GM19438 (cell line): ENCODE results near the gene TRAP1.
"Not testable (repeated sequence)": the region's sequence is repeated elsewhere in the genome, so short reads cannot be mapped to it uniquely, and the experiment has no call there.

Source experiments
- ATAC-seq: cut with Tn5 transposase; IDR thresholded peaks from one replicate; pipeline ENCODE4 v1.9.1; 2021; ENCODE audit warnings: low read depth; ENCODE audit not compliant: unreplicated experiment

Gene TRAP1

DNA sequence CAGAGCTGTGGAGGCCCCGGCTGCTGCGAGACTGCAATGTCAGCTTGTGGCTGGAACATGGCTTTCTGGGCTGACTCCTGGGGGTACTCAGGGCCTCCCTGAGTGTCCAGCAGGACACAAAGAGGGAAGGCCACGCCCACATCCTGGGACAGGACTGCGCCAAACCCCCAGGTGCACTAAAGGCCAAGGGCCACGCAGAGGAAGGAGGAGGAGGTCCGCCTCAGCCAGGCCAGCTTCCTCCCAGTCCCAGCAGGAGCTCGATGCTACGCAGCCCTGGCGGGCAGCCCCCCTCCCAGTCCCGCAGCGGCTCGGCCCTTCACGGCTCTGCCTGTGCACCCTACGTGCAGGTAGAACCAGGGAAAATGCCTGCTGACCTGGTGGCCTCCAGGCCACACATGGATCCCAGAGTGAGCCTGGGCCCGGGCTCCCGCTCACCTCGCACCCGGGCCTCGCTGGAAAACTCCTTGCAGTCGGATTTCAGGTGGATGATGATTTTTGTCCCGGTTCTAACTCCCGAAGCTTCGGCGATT, 41.7 kb downstream of the TRAP1 start:
- no peak for ATAC-seq

DNA sequence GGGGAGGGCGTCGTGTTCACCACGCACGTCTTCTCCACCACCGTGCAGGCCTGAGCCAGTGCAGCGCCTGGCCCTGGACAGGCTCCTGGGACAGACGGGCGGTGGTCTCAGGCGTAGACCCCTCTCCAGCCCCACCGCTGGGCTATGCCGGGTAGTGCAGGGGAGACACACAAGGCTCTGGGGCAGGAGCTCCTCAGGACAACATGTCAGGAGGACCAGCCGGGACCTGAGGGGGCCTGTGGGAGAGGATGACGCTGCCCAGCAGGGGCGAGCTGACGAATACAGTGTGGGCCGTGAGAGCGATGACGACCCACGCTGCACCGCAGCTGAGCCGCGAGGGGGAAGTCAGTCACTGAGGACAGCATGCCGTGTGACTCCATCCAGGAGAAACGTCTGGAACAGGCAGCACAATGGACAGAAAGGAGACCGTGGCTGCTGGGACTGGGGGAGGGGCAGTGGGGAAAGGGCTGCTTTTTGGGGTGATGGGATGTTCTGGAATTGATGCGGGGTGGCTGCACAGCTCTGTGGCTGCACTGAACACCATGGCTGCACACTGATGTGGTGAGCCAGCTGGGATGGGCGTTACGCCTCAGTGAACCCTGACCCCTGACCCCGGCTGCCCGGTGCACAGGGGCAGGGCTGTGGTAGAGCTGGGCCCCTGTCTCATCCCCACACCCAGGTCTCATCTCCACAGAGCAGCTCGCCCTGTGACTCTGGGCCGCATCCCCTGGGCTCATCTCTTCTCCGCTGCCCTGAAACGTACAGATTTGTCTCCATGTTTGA, 42.6 kb downstream of the TRAP1 start:
- ATAC-seq = no peak

DNA sequence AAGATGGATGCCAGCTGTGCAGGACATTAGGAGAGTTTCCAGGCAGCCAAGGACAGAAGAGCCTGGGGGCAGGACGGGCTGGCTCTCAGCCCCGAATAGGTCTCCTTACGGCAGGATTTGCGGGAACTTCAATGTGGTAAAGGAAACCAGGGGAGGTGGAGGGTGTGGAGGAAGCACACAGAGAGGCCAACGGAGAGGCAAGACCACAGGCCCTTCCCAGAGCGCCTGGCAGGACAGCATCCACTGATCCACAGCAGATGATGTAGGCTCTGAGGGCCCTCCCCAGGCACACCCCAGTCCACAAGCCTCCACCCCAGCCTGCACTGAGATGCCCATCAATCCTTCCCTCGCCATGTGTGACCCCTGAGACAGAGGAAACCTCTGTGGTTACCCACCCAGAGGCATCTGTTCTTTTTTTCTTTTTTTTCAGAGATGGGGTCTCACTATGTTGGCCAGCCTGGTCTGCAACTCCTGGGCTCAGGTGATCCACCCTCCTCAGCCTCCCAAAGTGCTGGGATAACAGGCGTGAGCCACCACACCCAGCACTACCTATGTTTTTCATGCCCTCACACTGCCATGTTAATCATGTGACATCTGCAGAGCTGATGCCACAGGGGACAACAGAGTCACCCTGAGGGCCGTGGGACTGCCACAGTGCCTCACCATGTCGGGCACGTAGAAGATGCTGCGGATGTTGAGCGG, 43.5 kb downstream of the TRAP1 start:
- no peak for ATAC-seq

DNA sequence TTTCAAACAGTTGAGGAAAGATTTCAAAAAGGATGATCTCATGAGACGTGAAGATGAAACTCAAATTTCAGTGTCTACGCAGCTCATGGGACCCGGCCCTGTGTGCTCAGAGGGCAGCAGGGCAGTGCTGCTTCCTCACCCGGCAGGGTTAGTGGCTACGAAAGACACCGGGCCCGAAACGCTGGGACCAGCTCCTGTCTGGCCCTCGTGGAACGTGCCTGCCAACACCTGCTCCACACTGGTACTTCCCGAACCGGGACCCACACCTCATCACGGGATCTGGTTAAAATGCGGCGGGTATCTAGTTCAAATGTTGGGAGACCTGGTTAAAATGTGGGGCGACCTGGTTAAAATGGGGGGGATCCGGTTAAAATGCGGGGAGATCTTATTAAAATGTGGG, 44.1 kb downstream of the TRAP1 start:
- ATAC-seq = no peak

DNA sequence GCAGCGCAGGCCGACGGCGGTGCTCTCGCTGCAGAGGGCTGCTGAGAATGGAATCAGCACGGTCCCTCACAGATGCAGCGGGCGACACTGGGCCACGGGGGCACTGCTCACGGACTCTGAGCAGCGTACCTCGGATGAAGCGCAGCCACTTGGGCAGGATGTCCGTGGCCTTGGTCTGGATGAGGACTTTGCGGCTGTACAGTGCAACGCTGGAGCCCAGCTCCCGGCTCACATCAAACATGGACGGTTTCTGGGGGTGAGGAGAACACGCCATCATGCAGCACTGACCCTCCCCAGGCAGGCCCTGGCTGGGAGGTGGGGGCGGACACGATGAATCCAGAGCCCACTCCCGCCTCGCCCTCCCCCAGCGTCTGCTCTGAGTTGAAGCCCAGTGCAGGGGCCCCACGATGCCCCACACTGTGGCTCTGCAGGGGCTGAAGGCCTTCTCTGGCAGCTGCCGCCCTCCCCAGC, 44.7 kb downstream of the TRAP1 start:
- no peak for ATAC-seq

DNA sequence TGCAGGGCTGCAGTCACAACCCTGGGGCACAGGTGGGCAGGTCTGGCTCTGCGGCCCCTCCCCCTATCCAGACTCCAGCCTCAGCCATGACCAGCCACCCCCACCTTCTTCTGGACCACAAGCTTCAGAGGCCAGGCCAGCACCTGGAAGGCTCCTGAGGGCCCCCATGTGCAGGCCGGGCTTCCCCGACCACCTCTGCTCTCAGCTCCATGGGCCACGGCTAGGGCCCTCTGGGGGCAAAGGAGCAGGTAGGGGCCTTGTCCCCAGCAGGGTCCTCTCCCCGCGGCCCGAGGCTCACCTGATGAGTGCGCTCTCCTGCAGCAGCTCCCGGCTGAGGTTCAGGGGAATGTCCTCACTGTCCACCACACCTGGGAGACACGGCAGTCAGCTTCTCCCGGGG, 45.9 kb downstream of the TRAP1 start:
- ATAC-seq = no peak

DNA sequence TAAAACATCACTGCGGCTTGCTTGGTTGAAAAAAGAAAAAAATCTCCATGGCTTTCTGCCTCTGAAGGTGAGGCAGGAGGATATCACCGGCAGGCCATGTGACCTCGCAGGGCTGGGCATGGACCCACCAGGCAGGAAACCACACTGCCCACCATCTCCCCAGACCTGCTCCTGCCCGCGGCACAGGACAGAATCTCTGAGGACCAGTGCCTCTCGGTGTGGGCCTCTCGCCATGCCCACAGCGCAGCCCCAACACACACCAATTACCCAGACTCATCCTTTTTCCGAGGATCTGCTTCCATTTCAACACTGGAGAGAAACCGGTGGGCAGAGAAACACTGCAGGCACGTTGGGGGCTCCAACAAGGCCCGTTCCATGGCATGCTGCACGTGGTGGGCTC, 46.6 kb downstream of the TRAP1 start:
- ATAC-seq = no peak

DNA sequence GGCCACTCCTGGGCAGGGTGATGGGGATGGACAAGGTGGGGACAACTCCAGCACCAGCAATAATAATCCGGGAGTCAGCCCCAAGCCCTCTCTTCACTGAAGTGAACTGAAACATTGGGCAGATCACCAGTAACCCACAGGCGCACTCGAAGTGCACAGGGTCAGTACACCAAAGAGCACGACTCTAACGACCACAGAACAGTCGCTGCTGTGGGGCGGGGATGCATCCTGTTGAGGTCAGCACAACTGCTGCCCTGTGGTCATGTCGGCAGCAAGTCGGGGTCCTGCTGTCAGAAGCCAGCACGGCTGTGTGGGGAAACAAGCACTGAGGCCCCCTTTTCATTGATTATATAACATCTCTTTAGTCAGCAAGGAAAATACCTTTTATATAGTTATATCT, 48.2 kb downstream of the TRAP1 start:
- ATAC-seq = no peak

DNA sequence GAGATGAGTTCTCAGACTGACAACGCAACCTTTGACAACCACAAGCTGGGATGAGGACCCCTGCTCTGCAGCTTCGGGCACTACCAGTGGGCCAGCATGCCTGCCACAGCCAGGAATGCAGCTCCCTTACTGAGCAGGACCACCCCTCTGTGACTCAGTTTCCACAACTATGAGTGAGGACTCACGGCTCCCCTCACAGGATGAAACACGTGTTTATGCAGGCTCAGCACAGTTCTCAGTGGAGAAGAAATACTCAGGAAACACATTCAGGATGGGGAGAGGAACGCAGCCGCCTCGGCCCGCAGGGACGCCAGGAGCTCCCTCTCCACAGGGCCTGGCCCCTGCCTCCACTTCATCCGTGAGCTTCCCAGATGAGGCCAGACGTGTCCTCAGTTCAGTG, 48.7 kb downstream of the TRAP1 start:
- ATAC-seq = no peak

DNA sequence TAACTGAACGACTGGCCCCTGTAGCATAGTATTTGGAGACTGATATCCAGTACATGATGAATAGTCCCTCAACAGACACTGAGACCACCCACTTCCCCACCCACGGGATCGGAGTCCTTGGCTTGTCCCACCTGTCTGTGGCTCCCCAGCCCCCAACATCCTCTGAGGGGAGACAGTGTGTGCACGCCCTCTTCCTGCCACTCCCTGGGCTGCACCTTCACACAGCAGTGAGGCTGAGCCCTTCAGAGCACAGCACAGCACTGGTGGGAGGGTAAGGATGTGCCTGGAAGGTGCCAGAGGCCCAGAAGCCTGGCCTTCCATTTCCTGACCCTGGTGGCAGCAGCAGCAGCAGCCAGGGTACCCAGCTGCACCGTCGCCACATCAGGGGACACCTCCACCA, 51.8 kb downstream of the TRAP1 start:
- no peak for ATAC-seq

DNA sequence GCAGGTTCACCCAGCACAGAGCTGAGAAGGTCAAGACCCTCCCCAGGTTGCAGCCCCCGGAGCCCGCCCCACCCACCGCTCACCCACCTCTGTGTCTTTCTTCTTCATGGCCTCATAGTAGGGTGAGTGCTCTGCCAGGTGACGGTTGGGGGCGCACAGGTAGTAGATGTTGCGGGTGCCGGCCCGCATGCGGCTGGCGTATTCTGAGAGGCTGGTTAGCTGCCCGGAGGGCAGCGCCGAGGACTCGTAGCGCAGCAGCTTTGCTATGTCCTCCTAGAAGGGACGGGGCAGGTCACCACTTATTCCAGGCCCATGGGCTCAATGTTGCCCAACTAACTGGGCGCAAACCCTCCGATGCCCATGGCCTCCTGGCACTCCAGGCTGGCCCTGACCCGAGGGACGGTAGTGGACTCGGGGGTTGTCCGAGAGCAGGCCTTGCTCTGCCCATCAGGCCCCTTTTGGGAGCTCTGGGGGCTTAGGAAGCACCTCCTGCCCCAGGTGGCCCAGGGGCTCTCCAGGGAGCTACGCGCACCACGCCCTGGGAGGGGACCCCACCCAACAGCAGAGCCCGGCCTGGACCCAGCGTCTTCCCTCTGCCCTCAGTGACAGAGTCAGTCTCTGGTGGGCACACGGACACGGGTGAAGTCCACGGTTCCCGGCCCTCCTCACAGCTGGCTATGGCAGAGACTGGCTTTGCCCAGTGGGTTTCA, 53.0 kb downstream of the TRAP1 start:
- no peak for ATAC-seq

DNA sequence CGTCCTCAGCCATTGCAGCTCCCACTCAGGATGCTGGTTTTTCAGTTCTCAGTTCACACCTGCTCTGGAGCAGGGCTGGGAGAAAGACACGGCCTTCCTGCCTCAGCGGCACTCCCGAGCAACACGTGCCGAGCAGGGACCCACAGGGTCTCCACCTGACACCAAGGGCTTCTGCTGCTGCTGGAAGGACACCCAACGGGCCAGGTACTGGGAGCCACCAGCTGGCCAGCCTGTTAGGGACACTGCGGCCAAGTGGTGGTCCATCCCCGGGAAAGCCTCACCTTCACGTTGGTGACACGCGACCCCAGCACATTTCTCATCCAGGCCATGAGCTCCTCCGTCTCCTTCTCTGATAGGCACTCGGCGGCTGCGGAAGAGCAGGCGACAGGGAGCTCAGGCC, 54.7 kb downstream of the TRAP1 start:
- no peak for ATAC-seq

DNA sequence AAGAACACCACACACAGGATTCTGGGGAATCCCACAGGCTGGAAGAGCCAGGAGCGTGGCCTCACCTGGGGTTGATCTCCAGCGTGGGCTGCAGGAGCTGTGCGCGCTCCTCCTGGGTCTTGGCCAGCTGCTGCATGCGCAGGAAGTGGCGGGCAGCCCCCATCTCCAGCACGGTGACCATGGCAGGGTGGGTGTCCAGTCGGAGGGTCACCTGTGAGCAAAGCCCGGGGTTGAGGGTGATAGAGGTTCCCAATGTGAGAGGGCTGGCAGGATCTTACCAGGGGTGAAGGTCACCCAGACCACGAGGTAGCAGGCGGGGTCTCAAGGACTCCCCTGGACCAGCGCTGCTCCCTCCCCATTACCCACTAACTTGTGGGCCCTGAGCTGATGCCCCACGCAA, 55.4 kb downstream of the TRAP1 start:
- ATAC-seq = no peak

DNA sequence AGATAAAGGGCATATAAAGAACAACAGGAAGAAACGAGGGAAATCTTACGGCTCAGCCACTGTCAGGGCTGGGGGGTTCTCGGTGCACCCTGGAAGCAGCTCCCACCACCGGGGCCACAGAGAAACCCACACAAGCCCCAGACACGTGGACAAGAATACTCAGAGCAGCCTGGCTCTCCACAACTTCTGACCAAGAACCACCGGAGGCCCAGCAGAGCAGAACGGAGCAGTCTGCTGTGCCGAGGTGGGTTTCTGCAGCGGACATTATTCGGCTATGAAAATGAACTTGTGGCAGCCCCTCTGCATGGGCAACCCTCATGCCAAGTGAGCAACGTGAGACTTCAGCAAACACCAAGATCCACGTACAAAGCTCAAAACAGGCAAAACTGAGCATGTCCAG, 56.0 kb downstream of the TRAP1 start:
- no peak for ATAC-seq

DNA sequence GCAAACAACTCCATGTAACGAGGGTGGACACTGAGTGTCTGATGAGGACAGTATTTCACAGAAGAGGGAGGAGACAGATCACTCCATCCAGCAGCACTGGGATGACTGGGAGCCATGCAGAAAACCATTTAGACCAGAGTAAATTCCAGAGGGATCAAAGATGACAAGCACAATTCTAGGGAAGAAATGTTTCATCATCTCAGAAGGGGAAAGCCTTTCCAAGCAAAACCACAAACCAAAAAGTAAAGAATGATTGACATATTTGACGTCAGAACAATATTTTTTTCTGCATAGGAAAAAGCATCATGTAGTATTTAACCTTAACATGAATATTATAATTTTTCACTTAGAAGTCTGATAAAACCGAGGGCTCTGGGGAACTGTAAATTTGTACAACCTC, 58.1 kb downstream of the TRAP1 start:
- ATAC-seq = no peak

DNA sequence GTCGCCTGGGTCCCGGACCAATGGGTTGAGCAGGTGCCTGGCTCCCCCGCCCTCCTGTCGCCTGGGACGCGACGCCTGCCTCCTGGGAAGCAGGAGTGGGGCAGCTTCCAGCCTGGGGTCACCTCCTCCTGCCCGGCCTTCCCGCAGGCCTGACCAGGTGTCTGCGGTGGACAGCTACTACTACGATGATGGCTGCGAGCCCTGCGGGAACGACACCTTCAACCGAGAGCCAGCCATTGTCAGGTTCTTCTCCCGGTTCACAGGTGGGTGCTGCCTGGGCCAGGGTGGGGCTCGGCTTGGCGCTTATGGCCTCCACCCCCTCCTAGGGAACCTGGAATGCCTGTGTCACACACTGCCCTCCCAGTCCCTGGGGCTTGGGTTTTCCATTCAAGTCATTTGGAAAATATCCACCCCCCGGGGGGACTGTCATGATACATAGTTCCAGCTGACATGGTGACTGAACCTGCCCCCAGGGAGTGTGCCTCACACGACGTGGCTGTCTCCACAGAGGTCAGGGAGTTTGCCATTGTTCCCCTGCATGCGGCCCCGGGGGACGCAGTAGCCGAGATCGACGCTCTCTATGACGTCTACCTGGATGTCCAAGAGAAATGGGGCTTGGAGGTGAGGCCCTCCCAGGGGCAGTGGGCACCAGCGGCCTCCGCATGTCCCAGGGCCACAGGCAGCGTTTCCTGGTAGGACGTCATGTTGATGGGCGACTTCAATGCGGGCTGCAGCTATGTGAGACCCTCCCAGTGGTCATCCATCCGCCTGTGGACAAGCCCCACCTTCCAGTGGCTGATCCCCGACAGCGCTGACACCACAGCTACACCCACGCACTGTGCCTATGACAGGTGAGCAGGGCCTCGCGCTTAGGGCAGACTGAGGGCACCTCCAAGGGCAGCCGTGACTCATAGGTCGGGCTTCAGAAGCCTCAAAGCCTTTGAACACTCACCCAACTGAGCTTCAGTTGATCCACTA, 60.5 kb downstream of the TRAP1 start:
- no peak for ATAC-seq

DNA sequence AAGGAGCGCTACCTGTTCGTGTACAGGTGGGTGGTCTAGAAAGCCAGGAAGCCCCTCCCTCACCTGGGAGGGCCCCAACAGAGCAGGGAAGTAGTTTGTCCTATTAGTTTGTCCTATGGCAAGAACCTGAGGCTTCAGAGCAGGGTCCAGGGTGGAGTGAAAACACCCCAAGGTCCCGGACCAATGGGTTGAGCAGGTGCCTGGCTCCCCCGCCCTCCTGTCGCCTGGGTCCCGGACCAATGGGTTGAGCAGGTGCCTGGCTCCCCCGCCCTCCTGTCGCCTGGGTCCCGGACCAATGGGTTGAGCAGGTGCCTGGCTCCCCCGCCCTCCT, 61.2 kb downstream of the TRAP1 start:
- not testable (repeated sequence) for ATAC-seq

DNA sequence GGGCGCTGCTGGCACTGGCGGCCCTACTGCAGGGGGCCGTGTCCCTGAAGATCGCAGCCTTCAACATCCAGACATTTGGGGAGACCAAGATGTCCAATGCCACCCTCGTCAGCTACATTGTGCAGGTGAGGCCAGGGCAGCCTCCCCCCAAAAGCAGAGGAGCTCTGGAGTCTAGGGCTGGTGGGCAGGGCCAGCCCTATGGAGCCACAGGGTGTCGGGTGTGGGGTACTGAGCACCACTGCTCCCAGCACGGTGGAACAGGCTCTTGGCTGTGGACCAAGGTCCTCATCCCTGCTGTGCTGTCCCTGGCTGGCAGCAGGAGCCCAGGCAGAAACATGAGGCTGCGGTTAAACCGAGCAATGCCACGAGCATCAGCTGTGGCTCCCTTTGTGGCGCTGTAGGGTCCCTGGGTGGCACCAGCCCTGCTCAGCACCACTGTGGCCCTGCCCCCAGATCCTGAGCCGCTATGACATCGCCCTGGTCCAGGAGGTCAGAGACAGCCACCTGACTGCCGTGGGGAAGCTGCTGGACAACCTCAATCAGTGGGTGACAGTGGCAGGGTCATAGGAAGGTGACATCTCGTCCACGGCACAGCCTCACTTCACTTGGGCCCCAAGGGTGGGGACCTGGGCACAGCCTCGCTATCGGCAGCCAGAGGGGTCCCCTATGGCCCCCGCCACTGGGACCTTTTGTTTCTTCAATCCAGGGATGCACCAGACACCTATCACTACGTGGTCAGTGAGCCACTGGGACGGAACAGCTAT, 61.7 kb downstream of the TRAP1 start:
- ATAC-seq = no peak

DNA sequence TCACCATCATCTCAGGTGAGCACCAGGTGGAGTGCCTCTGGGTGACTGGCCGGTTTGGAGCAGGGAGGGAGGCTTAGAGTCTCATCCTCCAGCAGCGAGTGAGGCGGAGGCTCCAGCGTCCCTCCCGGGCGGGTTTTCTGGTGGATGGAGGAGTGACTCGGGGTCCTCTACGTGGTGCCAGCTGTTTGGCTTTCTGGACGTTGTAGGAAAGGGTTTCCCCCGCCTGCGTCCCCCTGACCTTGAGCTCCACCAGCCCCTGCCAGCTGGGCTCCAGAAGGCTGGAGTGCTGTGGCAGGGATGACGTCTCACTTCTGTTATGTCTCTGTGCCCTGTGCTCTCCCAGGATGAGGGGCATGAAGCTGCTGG, 62.3 kb downstream of the TRAP1 start:
- no peak for ATAC-seq
